Measurements from ENCODE around the gene ZFYVE28.

The ZFYVE28 gene

GRCh38 chr4:2262944-2263250 lies 155.5 kb downstream of the ZFYVE28 start:
- H3K4me3 ChIP-seq (ENCODE audit: low read depth, low read length): peak overlapping the region; percentile 66
- no peak for TF ChIP-seq CTCF (IDR thresholded peaks at IDR 0.05; ENCODE audit: control insufficient read depth, extremely low read depth, insufficient read depth)
- no peak for DNase-seq (ENCODE audit: low read depth)

GRCh38 chr4:2262145-2262943 lies 156.1 kb downstream of the ZFYVE28 start:
- no peak for TF ChIP-seq CTCF (IDR thresholded peaks at IDR 0.05; ENCODE audit: control insufficient read depth, extremely low read depth, insufficient read depth)
- peak overlapping the region; percentile 93 for H3K4me3 ChIP-seq (ENCODE audit: low read depth, low read length)
- DNase-seq (ENCODE audit: low read depth): peak; percentile 99

- no peak for TF ChIP-seq CTCF (IDR thresholded peaks at IDR 0.05; ENCODE audit: control insufficient read depth, extremely low read depth, insufficient read depth)
- peak within 1 kb of the TSS; percentile 93 for H3K4me3 ChIP-seq (ENCODE audit: low read depth, low read length)
- DNase-seq (ENCODE audit: low read depth): no peak
These were observed 156.6 kb downstream of the ZFYVE28 start, which contains the start of gene MXD4 for GRCh38 chr4:2261853-2262144. Gene MXD4 (minus strand): TSS chr4:2262109. CDS start chr4:2261980, 129 bp downstream.

GRCh38 chr4:2261110-2261852 lies 157.2 kb downstream of the ZFYVE28 start:
- no peak for DNase-seq (ENCODE audit: low read depth)
- H3K4me3 ChIP-seq (ENCODE audit: low read depth, low read length): peak overlapping the region; percentile 93
- TF ChIP-seq CTCF (IDR thresholded peaks at IDR 0.05; ENCODE audit: control insufficient read depth, extremely low read depth, insufficient read depth): no peak

- peak overlapping the region; percentile 93 for H3K4me3 ChIP-seq (ENCODE audit: low read depth, low read length)
- no peak for TF ChIP-seq CTCF (IDR thresholded peaks at IDR 0.05; ENCODE audit: control insufficient read depth, extremely low read depth, insufficient read depth)
- no peak for DNase-seq (ENCODE audit: low read depth)
These were observed 157.9 kb downstream of the ZFYVE28 start for GRCh38 chr4:2260344-2261109.

- H3K4me3 ChIP-seq (ENCODE audit: low read depth, low read length): peak overlapping the region; percentile 4; the same call in 1 of the 2 replicates
- no peak for TF ChIP-seq CTCF (IDR thresholded peaks at IDR 0.05; ENCODE audit: control insufficient read depth, extremely low read depth, insufficient read depth)
- no peak for DNase-seq (ENCODE audit: low read depth)
These were observed 158.7 kb downstream of the ZFYVE28 start for GRCh38 chr4:2259541-2260343.

Measured in LNCaP clone FGC (cell line).